Endothelial cell of umbilical vein (primary cell): Measurements from ENCODE around the gene CD200R1. TPM values are rescaled to one million over a fixed set of nuclear protein-coding genes. Genes with fewer than 3 reads are reported as not detected.

Source experiments
- BruUV-seq: library from RNA; stranded (reverse); fragments of 400-500 nt; replicated peaks from 2 replicates; lab custom pipeline; 2021; lab: Mats Ljungman, UMichigan
- CTCF ChIA-PET: fragments of 300-600, 350-600 bp; sonication (Branson Sonifier 250); formaldehyde crosslinking; loops from one replicate; lab custom pipeline; 2021; ENCODE audit warnings: antibody characterized with exemption, inconsistent platforms; lab: Charles Lee
- POLR2A ChIA-PET: fragments of 300-600, 350-600 bp; sonication (Branson Sonifier 250); formaldehyde crosslinking; loops from one replicate; lab custom pipeline; 2021; ENCODE audit warnings: antibody characterized with exemption, inconsistent platforms; lab: Charles Lee
- DNase-seq: peaks from one replicate; pipeline ENCODE4 v3.0.0-alpha.2; 2011; ENCODE audit warnings: low read depth, low spot score
- FAIRE-seq: peaks from 2 replicates; lab custom pipeline; 2011; peaks lifted over from hg19 to GRCh38; lab: Jason Lieb, UNC
- H2AFZ ChIP-seq: 2 replicates; pipeline ENCODE4 v1.6.0; 2012; ENCODE audit warnings: low read depth, low read length, control low read depth, inconsistent platforms
- H3K27ac ChIP-seq: 2 replicates; pipeline ENCODE4 v1.5.1; 2011; ENCODE audit warnings: low read depth, mild to moderate bottlenecking, control low read depth, low read length, moderate library complexity; ENCODE audit not compliant: insufficient read depth
- H3K27me3 ChIP-seq, 2 experiments: 2 replicates each; pipeline versions ENCODE4 v1.6.0 to v1.6.1; 2011; ENCODE audit warnings: low read length in 2 of 2, mixed read lengths in 1 of 2; ENCODE audit not compliant: control insufficient read depth in 2 of 2, insufficient read depth in 2 of 2
- H3K36me3 ChIP-seq, 2 experiments: 2 replicates in 1 of 2; 3 replicates in 1 of 2; pipeline ENCODE4 v1.5.1; 2011; ENCODE audit warnings: low read length in 2 of 2, mild to moderate bottlenecking in 1 of 2, moderate library complexity in 1 of 2; ENCODE audit not compliant: control insufficient read depth in 2 of 2, insufficient read depth in 2 of 2; ENCODE audit errors: extremely low read depth in 1 of 2
- H3K4me1 ChIP-seq: 3 replicates; pipeline ENCODE4 v1.5.1; 2011; ENCODE audit warnings: mild to moderate bottlenecking, low read length; ENCODE audit not compliant: control insufficient read depth, insufficient read depth; ENCODE audit errors: extremely low read depth
- H3K4me2 ChIP-seq: 2 replicates; pipeline ENCODE4 v1.6.1; 2011; ENCODE audit warnings: low read length, control low read depth, mixed read lengths; ENCODE audit not compliant: insufficient read depth
- H3K4me3 ChIP-seq, 3 experiments: fragments of 200-600 bp in 1 of 3; sonication (generic), shearing (Covaris generic) in 1 of 3; replicated peaks in 1 of 3; 2 replicates each; pipeline ENCODE4 v1.5.1; 2011 to 2016; ENCODE audit warnings: control low read depth in 3 of 3, low read length in 3 of 3, mild to moderate bottlenecking in 2 of 3, inconsistent platforms in 1 of 3, low read depth in 1 of 3, moderate library complexity in 1 of 3; ENCODE audit not compliant: insufficient read depth in 1 of 3
- H3K79me2 ChIP-seq: 2 replicates; pipeline ENCODE4 v1.6.0; 2012; ENCODE audit warnings: low read length, inconsistent platforms; ENCODE audit not compliant: control insufficient read depth, insufficient read depth
- H3K9ac ChIP-seq: replicated peaks from 2 replicates; pipeline ENCODE3; 2011; ENCODE audit warnings: low read length, control low read depth; ENCODE audit not compliant: insufficient read depth; ENCODE audit errors: extremely low read depth
- H3K9me1 ChIP-seq: replicated peaks from 3 replicates; pipeline ENCODE4 v1.6.0; 2011; ENCODE audit warnings: mild to moderate bottlenecking, low read length; ENCODE audit not compliant: control insufficient read depth, insufficient read depth; ENCODE audit errors: extremely low read depth
- H3K9me3 ChIP-seq: replicated peaks from 2 replicates; pipeline ENCODE4 v1.5.1; 2012; ENCODE audit warnings: low read length, inconsistent platforms; ENCODE audit not compliant: control insufficient read depth, insufficient read depth
- H4K20me1 ChIP-seq: replicated peaks from 2 replicates; pipeline ENCODE3; 2011; ENCODE audit warnings: mild to moderate bottlenecking, low read length; ENCODE audit not compliant: control insufficient read depth, insufficient read depth; ENCODE audit errors: extremely low read depth
- CTCF ChIP-seq, 2 donors: IDR thresholded peaks; 1 replicate in 1 of 2; 2 replicates in 1 of 2; pipeline ENCODE4 v1.5.1; 2011; ENCODE audit warnings: low read length in 2 of 2, mild to moderate bottlenecking in 2 of 2, moderate library complexity in 2 of 2, control low read depth in 1 of 2, inconsistent platforms in 1 of 2, low read depth in 1 of 2; ENCODE audit not compliant: insufficient read depth in 1 of 2; ENCODE audit errors: extremely low read depth in 1 of 2
- EZH2 ChIP-seq: IDR thresholded peaks from 2 replicates; pipeline ENCODE4 v1.6.1; 2012; ENCODE audit warnings: borderline replicate concordance, low read depth, mild to moderate bottlenecking, moderate library complexity, low read length, inconsistent platforms; ENCODE audit not compliant: severe bottlenecking
- FOS ChIP-seq: IDR thresholded peaks from 2 replicates; pipeline ENCODE4 v1.6.1; 2011; ENCODE audit warnings: mild to moderate bottlenecking, low read length, moderate library complexity, borderline replicate concordance; ENCODE audit not compliant: insufficient read depth
- GATA2 ChIP-seq: IDR thresholded peaks from 2 replicates; pipeline ENCODE4 v1.7.0; 2011; ENCODE audit warnings: low read depth, mild to moderate bottlenecking, moderate library complexity, mixed read lengths, low read length; ENCODE audit not compliant: insufficient read length, insufficient read depth
- JUN ChIP-seq: IDR thresholded peaks from 2 replicates; pipeline ENCODE4 v1.6.1; 2011; ENCODE audit warnings: borderline replicate concordance, low read depth; ENCODE audit not compliant: insufficient read length, insufficient read depth
- MAX ChIP-seq: IDR thresholded peaks from 2 replicates; pipeline ENCODE4 v1.6.1; 2011; ENCODE audit not compliant: insufficient read depth, insufficient read length
- MYC ChIP-seq: IDR thresholded peaks from one replicate; pipeline ENCODE4 v1.6.1; 2011; ENCODE audit warnings: mild to moderate bottlenecking, low read depth, low read length
- POLR2A ChIP-seq: IDR thresholded peaks from 2 replicates; pipeline ENCODE4 v1.6.1; 2012; ENCODE audit warnings: low read depth, mild to moderate bottlenecking, control low read depth, low read length
- POLR2AphosphoS5 ChIP-seq: IDR thresholded peaks from 2 replicates; pipeline ENCODE4 v1.6.1; 2012; ENCODE audit warnings: low read depth, mild to moderate bottlenecking, control low read depth, low read length, moderate library complexity; ENCODE audit not compliant: insufficient read depth
- dilution Hi-C: fragments of 300-500 bp; cut with MboI; formaldehyde crosslinking; loops from one replicate; pipeline ENCODE4 v1.15.0; 2019; ENCODE audit warnings: low sequenced_read_pairs; ENCODE audit not compliant: extremely low pct_ligation_motif_present
- intact Hi-C: fragments of 100-400 bp; cut with micrococcal nuclease; formaldehyde crosslinking; loops from one replicate; pipeline ENCODE4 v1.10.0; 2022
- polyA plus RNA-seq, 4 experiments: library from polyadenylated mRNA; depleted of rRNA in 3 of 4; stranded (reverse) in 3 of 4; unstranded in 1 of 4; fragments of >200 nt; gene quantifications; 2 replicates each; pipeline versions ENCODE4 v1.2.1 to v1.2.3, GENCODE V29; 2011 to 2012; ENCODE audit warnings: missing spikeins in 1 of 4
- total RNA-seq: library from RNA; stranded (reverse); gene quantifications from 2 replicates; pipeline ENCODE4 v1.2.3, GENCODE V29; 2021

CD200R1 gene
- total and polyA plus RNA-seq, 2 donors (not counting 3 experiments of a cell fraction or from before 2014, with no cell fraction given) = not detected

- peaks cover 12% of the 10 kb centered on the region for H3K79me2 ChIP-seq
- dilution Hi-C loops = no loop called here
- no peak overlapping the region for H3K27ac ChIP-seq
- FAIRE-seq = no peak
- no peak overlapping the region for H3K9ac ChIP-seq
- no peak overlapping the region for H2AFZ ChIP-seq
- peaks cover 24 to 39% of the 10 kb centered on the region in 2 experiments for H3K36me3 ChIP-seq
- H3K4me2 ChIP-seq = no peak overlapping the region
- H3K27me3 ChIP-seq = no peaks in the 10 kb centered on the region
- H4K20me1 ChIP-seq = no peaks in the 10 kb centered on the region
- intact Hi-C loops = no loop called here
- H3K4me1 ChIP-seq = peaks cover 4% of the 10 kb centered on the region
- H3K4me3 ChIP-seq = no peak overlapping the region
- TF ChIP-seq EZH2 (no peak), POLR2AphosphoS5 (no peak), POLR2A (no peak), MYC (no peak), GATA2 (no peak), MAX (no peak), CTCF (IDR thresholded peaks at IDR 0.05; ENCODE audit: extremely low read depth in 1 of 2, insufficient read depth in 1 of 2, low read depth in 1 of 2, low read length in 2 of 2) (no peak), FOS (no peak), JUN (no peak)
- no peaks in the 10 kb centered on the region for H3K9me3 ChIP-seq
- DNase-seq = no peak
- ChIA-PET POLR2A (no interaction called here), CTCF (no interaction called here)
- BruUV-seq = no TSS peak
- no peaks in the 10 kb centered on the region for H3K9me1 ChIP-seq
These were observed 30.7 kb upstream of the CD200R1 start for GRCh38 chr3:113005611-113006010.
